Omental fat pad (tissue), 4 donors: ENCODE measurements around the gene NFXL1. TPM values are rescaled to one million over a fixed set of nuclear protein-coding genes. Genes with fewer than 3 reads are reported as not detected.

Experiments used
- ATAC-seq: fragments of 150-250 bp; one replicate; pipeline ENCODE4 v1.9.1; 2016; ENCODE audit warnings: mild to moderate bottlenecking, moderate library complexity; ENCODE audit not compliant: low FRiP score
- DNase-seq: peaks from one replicate; pipeline ENCODE4 v3.0.0-alpha.2; 2019; ENCODE audit warnings: low spot score
- total RNA-seq, 4 donors: library from RNA; depleted of rRNA; stranded (reverse); fragments of >200 nt; gene quantifications; one replicate each; pipeline ENCODE4 v1.1.0, GENCODE V29; 2016
- TF ChIP-seq, protein P1 (sequence below), 3 donors: fragments of 450-650 bp; IDR thresholded peaks; one replicate each; pipeline ENCODE4 v1.5.1; 2016 to 2017; ENCODE audit warnings: antibody characterized with exemption in 3 of 3, mild to moderate bottlenecking in 3 of 3, moderate library complexity in 2 of 3

The NFXL1 gene
- total RNA-seq, 4 donors from 2014 or later = 6.3 to 14.0 (median 8.6) TPM

DNA sequence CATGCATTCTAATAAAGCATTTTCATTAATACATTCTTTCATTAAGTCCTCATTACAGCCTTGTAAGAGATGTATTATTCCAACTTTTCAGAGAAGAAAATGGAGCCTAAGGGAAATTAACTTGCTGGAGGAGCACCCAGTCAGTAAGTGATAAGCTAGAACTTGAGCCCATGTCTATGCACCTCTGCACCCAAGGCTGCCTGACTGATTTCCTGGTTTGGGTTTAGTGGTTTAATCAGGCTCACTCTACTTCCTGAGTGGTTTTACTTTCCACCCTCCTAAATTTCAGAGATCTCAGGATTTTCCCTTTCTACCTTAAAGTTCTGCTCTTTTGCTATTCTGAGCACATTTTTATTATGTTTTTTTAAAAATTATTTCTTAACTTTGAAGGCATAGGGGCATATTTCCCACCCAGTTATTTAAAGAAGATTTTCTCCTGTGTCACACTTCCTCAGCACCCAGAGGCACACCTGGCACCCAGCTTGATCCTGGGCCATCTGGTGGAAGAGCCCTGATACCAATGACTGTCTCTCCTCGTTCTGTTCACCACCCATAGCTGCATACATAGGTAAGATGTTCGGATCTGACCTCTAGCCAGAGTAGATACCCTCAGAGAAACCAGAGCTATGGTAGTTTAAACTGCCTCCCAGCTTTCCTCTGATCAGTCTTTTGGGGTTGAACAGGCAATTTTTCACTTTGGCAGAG, 86.9 kb downstream of the NFXL1 start:
- ATAC-seq = no peak
- no peak for DNase-seq
- TF ChIP-seq, protein P1, sequence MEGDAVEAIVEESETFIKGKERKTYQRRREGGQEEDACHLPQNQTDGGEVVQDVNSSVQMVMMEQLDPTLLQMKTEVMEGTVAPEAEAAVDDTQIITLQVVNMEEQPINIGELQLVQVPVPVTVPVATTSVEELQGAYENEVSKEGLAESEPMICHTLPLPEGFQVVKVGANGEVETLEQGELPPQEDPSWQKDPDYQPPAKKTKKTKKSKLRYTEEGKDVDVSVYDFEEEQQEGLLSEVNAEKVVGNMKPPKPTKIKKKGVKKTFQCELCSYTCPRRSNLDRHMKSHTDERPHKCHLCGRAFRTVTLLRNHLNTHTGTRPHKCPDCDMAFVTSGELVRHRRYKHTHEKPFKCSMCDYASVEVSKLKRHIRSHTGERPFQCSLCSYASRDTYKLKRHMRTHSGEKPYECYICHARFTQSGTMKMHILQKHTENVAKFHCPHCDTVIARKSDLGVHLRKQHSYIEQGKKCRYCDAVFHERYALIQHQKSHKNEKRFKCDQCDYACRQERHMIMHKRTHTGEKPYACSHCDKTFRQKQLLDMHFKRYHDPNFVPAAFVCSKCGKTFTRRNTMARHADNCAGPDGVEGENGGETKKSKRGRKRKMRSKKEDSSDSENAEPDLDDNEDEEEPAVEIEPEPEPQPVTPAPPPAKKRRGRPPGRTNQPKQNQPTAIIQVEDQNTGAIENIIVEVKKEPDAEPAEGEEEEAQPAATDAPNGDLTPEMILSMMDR (IDR thresholded peaks at IDR 0.05) = no peak

DNA sequence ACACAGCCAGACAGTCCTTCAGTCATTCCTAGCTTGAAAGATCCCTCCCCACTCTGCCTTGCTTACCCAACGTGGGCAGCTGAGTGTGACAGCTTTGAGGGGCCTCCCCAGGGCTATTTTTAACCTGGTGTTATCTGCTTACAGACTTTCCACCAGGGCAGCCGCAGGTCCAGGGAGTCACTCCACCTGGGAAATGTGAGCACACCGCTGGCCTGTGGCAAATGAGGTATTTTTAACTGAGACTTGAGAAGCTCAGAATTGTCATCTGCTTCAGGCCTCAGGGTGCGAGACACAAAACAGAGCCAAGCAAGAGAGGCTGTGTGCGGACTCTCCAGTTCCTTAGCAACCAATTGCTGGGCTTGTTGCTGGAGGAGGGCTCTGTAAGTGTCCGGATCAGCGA, 89.5 kb downstream of the NFXL1 start:
- ATAC-seq (no peak), DNase-seq (no peak)
- TF ChIP-seq, protein P1 (IDR thresholded peaks at IDR 0.05) = no peak

DNA sequence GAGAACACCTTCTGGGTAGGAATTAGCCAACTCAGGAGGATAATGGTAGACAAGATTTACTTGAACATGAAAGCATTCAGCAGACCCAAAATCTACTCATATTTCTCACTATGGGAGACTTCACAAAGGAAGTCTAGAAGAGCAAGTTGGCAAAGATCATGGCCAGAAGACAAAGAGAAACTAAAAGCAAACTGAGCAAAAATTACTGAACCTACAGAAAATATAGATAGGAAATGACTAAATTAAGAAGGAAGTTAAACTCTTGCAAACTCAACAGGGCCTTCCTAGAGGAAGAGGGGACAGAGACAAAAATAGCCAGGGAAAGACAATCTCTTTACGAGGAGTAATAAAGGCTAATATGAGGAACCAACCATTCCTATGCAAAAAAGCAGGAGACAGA, 95.2 kb downstream of the NFXL1 start:
- no peak for ATAC-seq
- DNase-seq = no peak
- TF ChIP-seq, protein P1 (IDR thresholded peaks at IDR 0.05) = no peak

DNA sequence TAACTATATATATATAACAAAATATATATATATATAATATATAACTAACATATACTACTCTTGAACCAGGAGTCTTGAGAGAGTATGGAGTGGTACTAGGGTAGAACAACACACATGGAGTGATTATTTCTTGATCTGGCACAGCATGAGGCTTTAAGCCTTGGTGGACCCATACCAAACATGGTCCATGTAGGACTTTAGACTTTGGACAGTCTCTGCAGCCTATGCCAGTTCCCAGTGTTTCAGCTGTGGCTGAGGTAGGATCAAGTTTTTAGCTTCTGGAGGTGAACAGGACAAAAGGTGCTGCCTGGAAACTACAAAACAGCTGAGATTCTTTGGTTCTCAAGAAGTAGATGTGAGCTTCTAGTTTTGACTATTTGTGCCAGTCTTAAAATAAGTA, 97.1 kb downstream of the NFXL1 start:
- ATAC-seq = no peak
- DNase-seq = no peak

DNA sequence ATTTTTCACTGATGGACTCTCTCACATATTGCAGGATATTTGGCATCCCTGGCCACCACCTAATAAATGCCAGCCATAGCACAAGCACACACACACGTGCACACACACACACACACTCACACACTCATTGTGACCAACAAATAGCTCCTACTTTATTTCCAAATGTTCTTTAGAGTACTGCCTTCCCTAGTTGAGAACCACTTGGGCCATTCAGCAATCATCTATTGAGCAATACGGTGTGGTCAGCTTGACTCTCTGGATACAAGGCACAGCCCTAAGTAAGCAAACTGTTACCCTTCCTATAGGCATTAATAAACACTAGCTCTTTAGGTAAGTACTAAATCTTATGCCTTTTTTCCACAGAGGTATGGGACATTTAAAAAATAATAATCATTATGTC, 97.6 kb downstream of the NFXL1 start:
- TF ChIP-seq, protein P1 (IDR thresholded peaks at IDR 0.05) = no peak
- DNase-seq (no peak), ATAC-seq (no peak)

More for the DNA sequence above, 97.1 kb downstream of the NFXL1 start:
- TF ChIP-seq, protein P1 (IDR thresholded peaks at IDR 0.05) = no peak

DNA sequence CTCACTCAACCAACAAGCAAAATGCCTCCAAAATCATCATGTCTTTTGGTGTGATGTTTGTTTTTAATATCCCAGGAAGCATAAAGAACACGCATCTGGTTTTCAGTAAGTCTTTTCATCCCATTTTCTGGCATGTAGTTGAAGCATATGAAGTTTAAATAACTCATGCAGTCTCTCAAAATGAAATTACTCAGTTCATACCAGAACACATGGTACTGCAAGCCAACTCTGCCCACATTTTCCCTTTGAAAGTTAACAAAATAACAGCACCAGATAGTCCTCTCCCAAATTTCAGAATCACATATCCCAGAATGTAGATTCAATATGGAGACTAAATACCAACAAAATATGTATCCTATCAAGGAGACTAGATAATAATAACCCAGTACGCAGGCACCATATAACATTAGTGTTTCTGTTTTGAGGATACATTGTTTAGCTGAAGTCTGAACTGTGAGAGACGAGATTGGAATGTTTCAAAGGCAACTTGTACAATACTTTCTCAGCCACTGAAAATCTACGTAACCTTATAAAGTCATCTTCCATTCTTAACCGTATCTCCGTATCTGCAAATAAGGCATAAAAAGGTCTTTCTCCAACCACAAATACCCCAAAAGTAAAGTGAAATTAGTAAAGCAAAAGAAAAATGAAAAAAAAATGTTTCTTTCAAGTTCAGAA, 99.6 kb downstream of the NFXL1 start:
- no peak for ATAC-seq
- TF ChIP-seq, protein P1 (IDR thresholded peaks at IDR 0.05) = no peak
- no peak for DNase-seq
